ENCODE results near the gene PIGK. TPM values are rescaled to one million over a fixed set of nuclear protein-coding genes. Genes with fewer than 3 reads are reported as not detected.

The PIGK gene
- total RNA-seq, 2 donors from 2014 or later = 15.9 to 30.1 TPM

- Histone ChIP-seq H3K4me3 (no peak overlapping the region), H3K27ac (no peak overlapping the region), H3K36me3 (no peaks in the 10 kb centered on the region), H3K9me3 (peaks cover 0 to 30% of the 10 kb centered on the region in 2 donors), H3K27me3 (no peaks in the 10 kb centered on the region), H3K4me1 (no peaks in the 10 kb centered on the region)
- TF ChIP-seq CTCF (IDR thresholded peaks at IDR 0.05) = no peak
- no peak for DNase-seq (ENCODE audit: low spot score)
Measured at GRCh38 chr1:77245830-77246229, 26.6 kb upstream of the PIGK start.

GRCh38 chr1:77239311-77239710, 20.1 kb upstream of the PIGK start:
- Histone ChIP-seq H3K4me1 (no peaks in the 10 kb centered on the region), H3K27ac (no peak overlapping the region), H3K4me3 (no peak overlapping the region), H3K27me3 (no peaks in the 10 kb centered on the region), H3K36me3 (no peaks in the 10 kb centered on the region), H3K9me3 (no peaks in the 10 kb centered on the region)
- no peak for DNase-seq (ENCODE audit: low spot score)
- TF ChIP-seq CTCF (IDR thresholded peaks at IDR 0.05) = no peak

GRCh38 chr1:77238462-77238861, 19.2 kb upstream of the PIGK start:
- TF ChIP-seq CTCF (IDR thresholded peaks at IDR 0.05) = no peak
- no peaks in the 10 kb centered on the region for H3K9me3 ChIP-seq
- H3K4me1 ChIP-seq = no peaks in the 10 kb centered on the region
- DNase-seq (ENCODE audit: low spot score) = no peak
- no peak overlapping the region for H3K27ac ChIP-seq
- no peaks in the 10 kb centered on the region for H3K27me3 ChIP-seq
- no peak overlapping the region for H3K4me3 ChIP-seq
- no peaks in the 10 kb centered on the region for H3K36me3 ChIP-seq

GRCh38 chr1:77234943-77235342, 15.7 kb upstream of the PIGK start:
- H3K4me3 ChIP-seq = no peak overlapping the region
- no peaks in the 10 kb centered on the region for H3K27me3 ChIP-seq
- no peaks in the 10 kb centered on the region for H3K4me1 ChIP-seq
- H3K36me3 ChIP-seq = no peaks in the 10 kb centered on the region
- peaks cover 0 to 3% of the 10 kb centered on the region in 2 donors for H3K9me3 ChIP-seq
- DNase-seq (ENCODE audit: low spot score) = no peak
- no peak overlapping the region for H3K27ac ChIP-seq
- no peak for TF ChIP-seq CTCF (IDR thresholded peaks at IDR 0.05)

- TF ChIP-seq CTCF (IDR thresholded peaks at IDR 0.05) = no peak
- Histone ChIP-seq H3K4me1 (no peaks in the 10 kb centered on the region), H3K27ac (no peak overlapping the region), H3K36me3 (no peaks in the 10 kb centered on the region), H3K9me3 (peaks cover 0 to 3% of the 10 kb centered on the region in 2 donors), H3K4me3 (no peak overlapping the region), H3K27me3 (no peaks in the 10 kb centered on the region)
- DNase-seq (ENCODE audit: low spot score) = no peak
Measured at GRCh38 chr1:77234096-77234495, 14.9 kb upstream of the PIGK start.

GRCh38 chr1:77232829-77233228, 13.6 kb upstream of the PIGK start:
- Histone ChIP-seq H3K27ac (no peak overlapping the region), H3K9me3 (peaks cover 0 to 3% of the 10 kb centered on the region in 2 donors), H3K4me3 (no peak overlapping the region), H3K27me3 (no peaks in the 10 kb centered on the region), H3K4me1 (no peaks in the 10 kb centered on the region), H3K36me3 (no peaks in the 10 kb centered on the region)
- no peak for DNase-seq (ENCODE audit: low spot score)
- TF ChIP-seq CTCF (IDR thresholded peaks at IDR 0.05) = no peak
